Activated naive CD8-positive, alpha-beta T cell treated with anti-CD3 and anti-CD28 coated beads, Interleukin-2, amount 50 U/mL, for 24 hours (primary cell): ENCODE measurements around the gene ADAMTSL5.
"Not testable (repeated sequence)": the region's sequence is repeated elsewhere in the genome, so short reads cannot be mapped to it uniquely, and the experiment has no call there.

Experiments
- ATAC-seq: fragments of 150-1000 bp; cut with Tn5 transposase; one replicate; pipeline ENCODE4 v1.10.0; 2021
- DNase-seq: peaks from one replicate; pipeline ENCODE4 v3.0.0; 2021
- H3K27ac Mint-ChIP-seq: one replicate; pipeline ENCODE4 v1.8.0; 2021; ENCODE audit warnings: mild to moderate bottlenecking, mixed read lengths
- H3K27me3 Mint-ChIP-seq: one replicate; pipeline ENCODE4 v1.8.0; 2021; ENCODE audit warnings: mixed read lengths
- H3K36me3 Mint-ChIP-seq: one replicate; pipeline ENCODE4 v1.8.0; 2021; ENCODE audit warnings: low read depth, mixed read lengths
- H3K4me1 Mint-ChIP-seq: one replicate; pipeline ENCODE4 v1.8.0; 2021; ENCODE audit warnings: mixed read lengths
- H3K4me3 Mint-ChIP-seq: one replicate; pipeline ENCODE4 v1.8.0; 2021; ENCODE audit warnings: mild to moderate bottlenecking, moderate library complexity, mixed read lengths
- H3K9me3 Mint-ChIP-seq: one replicate; pipeline ENCODE4 v1.8.0; 2021; ENCODE audit warnings: mixed read lengths

Gene ADAMTSL5

GRCh38 chr19:1510807-1511206 is 2.0 kb downstream of the ADAMTSL5 start:
- Mint-ChIP-seq H3K27me3 (peaks cover 17% of the 10 kb centered on the region), H3K36me3 (peaks cover 2% of the 10 kb centered on the region), H3K4me3 (no peak overlapping the region), H3K4me1 (peaks cover 20% of the 10 kb centered on the region), H3K9me3 (no peaks in the 10 kb centered on the region), H3K27ac (no peak overlapping the region)
- ATAC-seq (no peak), DNase-seq (no peak)

- Mint-ChIP-seq H3K27me3 (peaks cover 20% of the 10 kb centered on the region), H3K27ac (no peak overlapping the region), H3K4me1 (peaks cover 20% of the 10 kb centered on the region), H3K4me3 (no peak overlapping the region), H3K36me3 (peaks cover 2% of the 10 kb centered on the region), H3K9me3 (no peaks in the 10 kb centered on the region)
- no peak for ATAC-seq
- no peak for DNase-seq
Observed at GRCh38 chr19:1510442-1510806, 2.4 kb downstream of the ADAMTSL5 start.

GRCh38 chr19:1509602-1510441 is 3.0 kb downstream of the ADAMTSL5 start:
- Mint-ChIP-seq H3K4me3 (no peak overlapping the region), H3K4me1 (peaks cover 20% of the 10 kb centered on the region), H3K27ac (no peak overlapping the region), H3K27me3 (peaks cover 20% of the 10 kb centered on the region), H3K9me3 (no peaks in the 10 kb centered on the region), H3K36me3 (peaks cover 2% of the 10 kb centered on the region)
- DNase-seq: no peak
- no peak for ATAC-seq

GRCh38 chr19:1508507-1508856 is 4.3 kb downstream of the ADAMTSL5 start:
- no peak for ATAC-seq
- H3K4me3 Mint-ChIP-seq: no peak overlapping the region

GRCh38 chr19:1507763-1508506 is 4.9 kb downstream of the ADAMTSL5 start:
- Mint-ChIP-seq H3K4me1 (peaks cover 25% of the 10 kb centered on the region), H3K27me3 (peaks cover 21% of the 10 kb centered on the region), H3K4me3 (peak overlapping the region; percentile 81), H3K9me3 (no peaks in the 10 kb centered on the region), H3K27ac (peak overlapping the region; percentile 86), H3K36me3 (peaks cover 2% of the 10 kb centered on the region)
- ATAC-seq: peak; percentile 84
- DNase-seq: peak; percentile 89

More at GRCh38 chr19:1508507-1508856, 4.3 kb downstream of the ADAMTSL5 start:
- Mint-ChIP-seq H3K9me3 (no peaks in the 10 kb centered on the region), H3K27me3 (peaks cover 21% of the 10 kb centered on the region), H3K4me1 (peaks cover 22% of the 10 kb centered on the region), H3K36me3 (peaks cover 2% of the 10 kb centered on the region), H3K27ac (no peak overlapping the region)
- no peak for DNase-seq

GRCh38 chr19:1507192-1507660 is 5.6 kb downstream of the ADAMTSL5 start:
- H3K27ac Mint-ChIP-seq: no peak overlapping the region
- no peaks in the 10 kb centered on the region for H3K9me3 Mint-ChIP-seq
- H3K4me3 Mint-ChIP-seq: no peak overlapping the region
- peaks cover 25% of the 10 kb centered on the region for H3K4me1 Mint-ChIP-seq
- no peak for ATAC-seq
- peaks cover 22% of the 10 kb centered on the region for H3K27me3 Mint-ChIP-seq
- DNase-seq: no peak
- peaks cover 2% of the 10 kb centered on the region for H3K36me3 Mint-ChIP-seq

- H3K9me3 Mint-ChIP-seq: no peaks in the 10 kb centered on the region
- peaks cover 2% of the 10 kb centered on the region for H3K36me3 Mint-ChIP-seq
- peaks cover 23% of the 10 kb centered on the region for H3K4me1 Mint-ChIP-seq
- H3K27ac Mint-ChIP-seq: peak overlapping the region; percentile 41
- ATAC-seq (no peak), DNase-seq (no peak)
- no peak overlapping the region for H3K4me3 Mint-ChIP-seq
- H3K27me3 Mint-ChIP-seq: peaks cover 20% of the 10 kb centered on the region
Observed at GRCh38 chr19:1505991-1506881, 6.6 kb downstream of the ADAMTSL5 start.

GRCh38 chr19:1505012-1505411 is 7.8 kb downstream of the ADAMTSL5 start:
- Mint-ChIP-seq H3K9me3 (no peaks in the 10 kb centered on the region), H3K4me1 (peaks cover 19% of the 10 kb centered on the region), H3K27ac (no peak overlapping the region), H3K36me3 (peaks cover 2% of the 10 kb centered on the region), H3K27me3 (peaks cover 19% of the 10 kb centered on the region), H3K4me3 (no peak overlapping the region)
- ATAC-seq (no peak), DNase-seq (no peak)

GRCh38 chr19:1503925-1504773 is 8.7 kb downstream of the ADAMTSL5 start:
- H3K9me3 Mint-ChIP-seq: no peaks in the 10 kb centered on the region
- peaks cover 2% of the 10 kb centered on the region for H3K36me3 Mint-ChIP-seq
- no peak overlapping the region for H3K4me3 Mint-ChIP-seq
- H3K27me3 Mint-ChIP-seq: peaks cover 16% of the 10 kb centered on the region
- ATAC-seq (no peak), DNase-seq (no peak)
- H3K4me1 Mint-ChIP-seq: peaks cover 19% of the 10 kb centered on the region
- no peak overlapping the region for H3K27ac Mint-ChIP-seq

- DNase-seq (peak; percentile 83), ATAC-seq (peak; percentile 42)
- H3K4me3 Mint-ChIP-seq: no peak overlapping the region
- H3K4me1 Mint-ChIP-seq: peaks cover 19% of the 10 kb centered on the region
- peaks cover 16% of the 10 kb centered on the region for H3K27me3 Mint-ChIP-seq
- peaks cover 2% of the 10 kb centered on the region for H3K36me3 Mint-ChIP-seq
- H3K9me3 Mint-ChIP-seq: no peaks in the 10 kb centered on the region
- H3K27ac Mint-ChIP-seq: no peak overlapping the region
Observed at GRCh38 chr19:1503089-1503924, 9.5 kb downstream of the ADAMTSL5 start.

GRCh38 chr19:1502433-1503088 is 10.3 kb downstream of the ADAMTSL5 start:
- H3K36me3 Mint-ChIP-seq: no peaks in the 10 kb centered on the region
- DNase-seq (no peak), ATAC-seq (no peak)
- H3K27ac Mint-ChIP-seq: no peak overlapping the region
- no peak overlapping the region for H3K4me3 Mint-ChIP-seq
- H3K4me1 Mint-ChIP-seq: peaks cover 14% of the 10 kb centered on the region
- H3K27me3 Mint-ChIP-seq: peaks cover 13% of the 10 kb centered on the region
- no peaks in the 10 kb centered on the region for H3K9me3 Mint-ChIP-seq

- H3K27me3 Mint-ChIP-seq: peaks cover 11% of the 10 kb centered on the region
- ATAC-seq (no peak), DNase-seq (no peak)
- peaks cover 9% of the 10 kb centered on the region for H3K4me1 Mint-ChIP-seq
- no peaks in the 10 kb centered on the region for H3K9me3 Mint-ChIP-seq
- no peaks in the 10 kb centered on the region for H3K36me3 Mint-ChIP-seq
- H3K27ac Mint-ChIP-seq: no peak overlapping the region
- no peak overlapping the region for H3K4me3 Mint-ChIP-seq
Observed at GRCh38 chr19:1501200-1501595, 11.6 kb downstream of the ADAMTSL5 start.

- H3K27ac Mint-ChIP-seq, DNase-seq, H3K36me3 Mint-ChIP-seq, H3K4me3 Mint-ChIP-seq, ATAC-seq, H3K27me3 Mint-ChIP-seq, H3K4me1 Mint-ChIP-seq, H3K9me3 Mint-ChIP-seq: not testable (repeated sequence)
Observed at GRCh38 chr19:1499231-1499630, 13.6 kb downstream of the ADAMTSL5 start.
